Cerebellar nuclear complex (tissue), 1 donor: ENCODE results near the gene MPZL2.
"Not testable (repeated sequence)": the region's sequence is repeated elsewhere in the genome, so short reads cannot be mapped to it uniquely, and the experiment has no call there.

Experiments used
- DNase-seq, 2 experiments: peaks; one replicate each; lab custom pipeline; 2025; lab: John Stamatoyannopoulos, UW

Gene MPZL2

GRCh38 chr11:118263695-118264568 is at the start of gene MPZL2:
MPZL2 (minus strand) TSS chr11:118264297; CDS start chr11:118264153, 144 bp downstream.
- no peak for DNase-seq

DNA sequence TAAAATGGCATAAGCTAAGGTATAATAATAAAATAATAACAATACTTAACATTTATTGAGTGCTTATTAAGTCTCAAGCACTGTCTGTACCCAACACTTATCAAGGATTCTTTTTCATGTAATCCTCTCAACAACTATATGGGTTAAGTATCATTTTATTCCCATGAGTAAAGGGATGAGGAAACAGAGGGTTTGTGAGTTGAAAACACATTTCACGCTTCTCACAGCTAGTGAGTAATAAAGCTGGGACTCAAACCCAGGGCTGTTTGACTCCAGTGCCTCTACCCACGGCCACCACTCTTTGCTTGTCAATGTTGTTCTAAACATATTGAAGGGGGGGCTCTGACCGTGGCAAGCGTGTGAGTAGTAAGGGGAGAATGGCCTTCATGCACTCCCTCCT is 49.1 kb upstream of the MPZL2 start:
- DNase-seq: no peak

- no peak for DNase-seq
Observed at GRCh38 chr11:118312328-118312727, 48.2 kb upstream of the MPZL2 start.

GRCh38 chr11:118311518-118311917 is 47.4 kb upstream of the MPZL2 start:
- no peak for DNase-seq

DNA sequence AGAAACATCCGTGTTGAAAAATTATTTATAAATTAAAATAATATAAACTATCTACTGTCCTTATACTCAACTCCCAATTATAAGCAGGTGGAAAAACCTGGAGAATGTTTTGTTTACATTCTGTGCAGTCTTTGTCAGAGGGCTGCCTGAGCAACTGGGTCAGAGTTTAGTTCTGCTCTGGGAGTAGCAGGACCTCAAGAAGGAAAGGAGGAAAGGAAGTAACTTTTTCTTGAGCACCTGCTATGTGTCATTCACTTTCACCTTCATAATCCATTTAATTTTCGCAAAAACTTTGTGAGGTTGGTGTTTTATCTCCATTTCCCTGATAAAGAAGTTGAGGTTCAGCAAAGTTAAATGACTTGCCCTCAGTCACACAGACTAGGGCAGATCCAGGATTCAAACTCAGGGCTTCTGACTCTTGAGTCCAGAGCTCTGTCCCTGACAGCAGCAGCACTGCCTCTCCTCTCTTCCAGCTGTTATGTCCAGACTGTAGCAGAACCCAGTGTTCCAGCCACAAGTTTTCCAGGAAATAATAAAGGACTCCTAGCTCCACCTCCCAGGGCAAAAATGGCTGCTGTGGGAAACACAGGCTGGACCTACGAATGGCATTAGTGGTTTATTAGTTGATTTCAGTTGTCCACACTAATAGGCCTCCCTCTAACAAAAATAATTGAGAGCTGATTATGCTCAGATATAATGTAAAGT is 46.8 kb upstream of the MPZL2 start:
- DNase-seq: no peak

DNA sequence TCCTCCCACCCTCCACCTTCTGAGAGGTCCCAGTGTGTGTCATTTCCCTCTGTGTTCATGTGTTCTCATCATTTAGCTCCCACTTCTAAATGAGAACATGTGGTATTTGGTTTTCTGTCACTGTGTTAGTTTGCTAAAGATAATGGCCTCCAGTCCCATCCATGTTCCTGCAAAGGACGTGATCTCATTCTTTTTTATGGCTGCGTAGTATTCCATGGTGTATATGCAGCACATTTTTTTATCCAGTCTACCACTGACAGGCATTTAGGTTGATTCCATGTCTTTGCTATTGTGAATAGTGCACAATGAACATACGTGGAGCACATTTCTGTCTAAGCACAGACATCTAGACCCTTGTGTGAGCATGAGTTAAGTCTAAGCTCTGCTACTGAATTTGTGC is 46.2 kb upstream of the MPZL2 start:
- DNase-seq: no peak

GRCh38 chr11:118308995-118309528 is 45.0 kb upstream of the MPZL2 start:
- not testable (repeated sequence) for DNase-seq

DNA sequence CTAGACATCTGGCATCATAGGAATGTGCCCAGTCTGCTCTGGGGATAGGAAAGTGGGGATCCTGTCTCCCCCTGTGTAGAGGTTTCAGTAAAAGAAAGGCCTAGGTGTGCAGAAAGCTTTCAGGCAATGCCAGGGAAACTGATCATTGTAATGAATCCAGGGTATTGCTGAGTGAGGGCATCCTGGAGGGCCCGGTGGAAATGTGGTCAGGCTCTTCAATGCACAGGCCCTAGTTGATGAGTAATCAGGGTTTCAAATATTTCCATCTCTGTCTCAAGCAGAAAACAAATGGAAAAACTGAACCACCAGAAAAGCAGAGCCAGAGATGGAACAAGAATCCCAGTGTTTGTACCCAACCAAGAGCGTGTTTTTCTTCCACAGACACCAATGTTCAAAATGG is 42.5 kb upstream of the MPZL2 start:
- no peak for DNase-seq

DNA sequence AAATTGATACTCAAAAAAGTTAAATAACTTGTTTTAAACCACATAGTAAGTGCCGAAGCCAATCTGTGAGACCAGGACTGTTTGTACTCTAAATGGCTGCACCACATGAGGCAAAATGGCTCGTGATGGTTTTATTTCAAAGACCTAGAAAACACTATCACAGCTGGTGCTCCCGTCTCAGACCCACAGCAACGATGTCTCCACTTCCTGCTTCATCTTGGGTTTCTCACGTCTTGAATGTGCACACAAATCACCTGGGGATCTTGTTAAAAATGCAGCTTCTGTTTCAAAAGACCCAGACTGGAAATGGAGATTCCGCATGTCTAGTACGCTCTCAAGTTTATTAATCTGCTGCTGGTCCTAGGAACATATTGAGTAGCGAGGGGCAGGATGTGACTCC is 41.6 kb upstream of the MPZL2 start:
- no peak for DNase-seq

DNA sequence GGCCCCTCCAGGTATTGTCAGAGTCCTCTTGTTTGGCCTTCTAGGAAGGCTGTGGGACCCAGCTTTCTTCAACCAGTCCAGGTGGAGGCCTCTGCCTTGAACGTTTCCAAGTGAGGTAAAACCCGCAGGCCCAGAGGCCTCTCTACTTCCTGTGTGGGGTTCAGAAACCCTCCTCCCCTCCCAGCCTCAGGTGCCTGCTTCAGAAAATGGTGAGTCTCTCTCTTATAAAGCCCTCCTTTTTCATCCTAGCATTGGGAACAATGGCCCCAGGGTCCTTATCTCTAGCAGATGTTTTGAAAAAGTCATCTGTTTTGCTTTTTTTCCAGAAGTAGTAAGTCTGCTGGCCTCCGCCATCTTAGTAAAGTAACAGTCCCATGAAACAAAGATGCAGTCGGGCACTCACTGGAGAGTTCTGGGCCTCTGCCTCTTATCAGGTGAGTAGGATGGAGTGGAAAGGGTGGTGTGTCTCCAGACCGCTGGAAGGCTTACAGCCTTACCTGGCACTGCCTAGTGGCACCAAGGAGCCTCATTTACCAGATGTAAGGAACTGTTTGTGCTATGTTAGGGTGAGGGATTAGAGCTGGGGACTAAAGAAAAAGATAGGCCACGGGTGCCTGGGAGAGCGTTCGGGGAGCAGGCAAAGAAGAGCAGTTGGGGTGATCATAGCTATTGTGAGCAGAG is 40.6 kb upstream of the MPZL2 start, which contains the start of gene CD3E:
Gene CD3E, plus strand, starts transcription at position 163 of the 681 bp plus-strand sequence. Its CDS starts 223 bp downstream, at position 386.
- no peak for DNase-seq

DNA sequence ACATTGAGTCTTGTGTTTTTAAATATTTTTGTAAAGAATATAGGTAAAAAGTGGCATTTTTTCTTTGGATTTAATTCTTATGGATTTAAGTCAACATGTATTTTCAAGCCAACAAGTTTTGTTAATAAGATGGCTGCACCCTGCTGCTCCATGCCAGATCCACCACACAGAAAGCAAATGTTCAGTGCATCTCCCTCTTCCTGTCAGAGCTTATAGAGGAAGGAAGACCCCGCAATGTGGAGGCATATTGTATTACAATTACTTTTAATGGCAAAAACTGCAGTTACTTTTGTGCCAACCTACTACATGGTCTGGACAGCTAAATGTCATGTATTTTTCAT is 40.1 kb upstream of the MPZL2 start:
- DNase-seq: no peak

DNA sequence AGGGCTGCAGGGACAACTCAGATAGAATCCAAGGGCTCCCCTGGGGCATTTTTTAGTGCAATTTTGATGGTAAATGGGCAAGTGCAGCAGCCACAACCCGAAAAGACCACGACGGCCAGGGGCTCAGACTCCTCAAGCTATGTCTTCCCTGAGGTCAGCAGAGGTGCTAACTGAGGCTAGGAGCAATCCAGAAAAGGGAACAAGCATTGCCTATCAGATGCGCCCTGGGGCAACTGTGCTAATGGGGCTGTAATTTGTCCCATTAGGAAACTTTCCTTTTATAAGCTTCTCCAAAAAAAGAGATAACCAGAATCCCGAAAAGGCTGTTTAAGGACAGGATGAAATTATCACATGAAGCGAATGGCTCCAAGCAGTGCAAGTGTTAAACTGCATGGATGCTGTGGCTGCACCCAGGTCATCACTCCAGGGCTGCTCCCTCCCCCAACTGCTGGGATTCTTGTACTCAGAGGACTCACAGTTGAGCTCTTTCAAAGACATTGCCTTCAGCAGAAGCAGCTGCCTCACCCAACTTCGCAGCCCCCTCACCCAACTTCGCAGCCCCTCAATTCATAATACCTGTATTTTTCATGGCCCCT is 37.6 kb upstream of the MPZL2 start:
- no peak for DNase-seq

GRCh38 chr11:118295815-118296454 is 31.8 kb upstream of the MPZL2 start:
- DNase-seq: no peak

DNA sequence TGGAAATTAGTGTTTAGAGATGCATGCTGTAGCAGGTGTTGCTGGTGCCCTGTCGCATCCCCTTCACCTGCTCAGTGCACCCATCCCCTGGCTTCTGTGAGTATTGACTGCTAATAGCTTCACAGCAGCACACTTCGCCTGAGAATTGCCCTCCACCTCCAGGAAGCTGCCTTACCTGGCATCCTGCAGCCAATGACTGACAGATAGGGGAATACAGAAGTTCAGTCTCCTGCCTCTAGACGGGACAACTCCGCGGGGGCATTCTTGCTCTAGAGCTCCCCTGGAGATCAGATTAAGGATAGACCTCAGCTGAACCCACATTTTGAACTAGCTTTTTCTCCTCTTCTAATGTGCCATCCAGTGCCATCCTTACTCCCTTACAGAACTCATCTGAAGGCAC is 31.1 kb upstream of the MPZL2 start:
- no peak for DNase-seq

DNA sequence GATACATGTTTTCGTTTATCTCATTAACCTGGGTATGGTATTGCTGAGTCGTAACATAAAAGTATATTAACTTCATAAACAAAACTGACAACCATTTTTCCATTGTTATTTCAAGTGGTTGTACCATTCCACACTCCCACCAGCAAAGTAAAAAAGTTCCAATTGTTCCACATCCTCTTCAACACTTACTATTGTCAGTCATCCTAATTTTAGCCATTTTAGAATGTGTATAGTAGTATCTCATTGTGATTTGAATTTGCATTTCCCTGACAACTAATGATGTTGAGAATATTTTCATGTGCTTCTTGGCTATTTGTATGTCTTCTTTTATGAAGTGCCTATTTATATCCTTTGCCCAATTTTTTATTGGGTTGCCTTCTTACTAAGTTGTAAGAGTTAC is 30.0 kb upstream of the MPZL2 start:
- DNase-seq: no peak

- DNase-seq: no peak
Observed at GRCh38 chr11:118291477-118292135, 27.5 kb upstream of the MPZL2 start.

DNA sequence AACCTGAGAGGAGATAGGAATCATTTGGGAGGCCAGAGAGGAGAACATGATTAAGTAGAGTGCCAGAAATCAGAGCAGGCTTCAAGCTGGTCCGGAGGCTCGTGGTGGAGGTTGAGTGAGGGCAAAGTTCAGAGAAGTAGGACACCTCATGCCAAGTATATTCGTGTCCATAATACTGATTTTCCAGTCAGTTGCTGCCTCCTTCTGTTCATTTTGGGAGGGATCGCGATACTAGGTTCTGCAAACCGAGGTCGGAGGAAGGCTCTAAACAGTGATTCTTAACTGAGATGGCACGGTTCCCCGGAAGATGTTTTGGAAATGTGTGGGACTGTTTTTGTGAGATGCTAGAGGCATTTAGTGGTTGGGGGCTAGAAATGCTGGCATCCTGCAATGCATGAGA is 26.8 kb upstream of the MPZL2 start:
- no peak for DNase-seq

DNA sequence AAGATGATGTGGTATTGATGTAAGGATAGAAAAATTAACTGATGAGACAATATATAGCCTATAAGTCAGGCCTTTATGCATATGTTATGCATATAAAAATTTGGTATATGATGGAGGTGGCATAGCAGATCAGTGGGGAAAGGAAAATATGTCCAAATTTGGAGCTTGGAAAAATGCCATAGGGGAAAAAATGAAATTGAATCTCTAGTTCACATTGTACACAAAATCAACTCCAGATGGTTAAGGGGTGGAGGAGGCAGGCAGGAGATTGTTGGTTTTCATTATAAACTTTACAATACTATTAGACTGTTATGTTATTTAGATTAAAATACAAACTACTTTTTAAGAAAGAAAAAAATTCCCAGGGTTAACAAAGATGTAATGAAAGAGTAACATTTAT is 25.3 kb upstream of the MPZL2 start:
- no peak for DNase-seq

DNA sequence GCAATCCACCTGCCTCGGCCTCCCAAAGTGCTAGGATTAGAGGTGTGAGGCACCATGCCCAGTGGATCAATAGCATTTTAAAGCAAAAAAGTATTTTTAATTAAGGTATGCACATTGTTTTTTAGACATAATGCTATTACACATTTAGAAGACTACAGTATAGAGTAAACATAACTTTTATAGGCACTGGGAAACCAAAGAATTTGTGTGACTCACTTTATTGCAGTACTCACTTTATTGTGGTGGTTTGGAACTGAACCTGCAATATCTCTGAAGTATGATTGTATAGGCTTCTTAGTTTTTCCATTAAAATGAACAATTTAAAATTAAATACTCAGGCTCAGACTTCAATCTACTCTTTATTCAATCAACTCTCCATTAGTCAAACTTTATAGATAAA is 22.9 kb upstream of the MPZL2 start:
- DNase-seq: no peak

GRCh38 chr11:118286545-118286944 is 22.4 kb upstream of the MPZL2 start:
- no peak for DNase-seq

DNA sequence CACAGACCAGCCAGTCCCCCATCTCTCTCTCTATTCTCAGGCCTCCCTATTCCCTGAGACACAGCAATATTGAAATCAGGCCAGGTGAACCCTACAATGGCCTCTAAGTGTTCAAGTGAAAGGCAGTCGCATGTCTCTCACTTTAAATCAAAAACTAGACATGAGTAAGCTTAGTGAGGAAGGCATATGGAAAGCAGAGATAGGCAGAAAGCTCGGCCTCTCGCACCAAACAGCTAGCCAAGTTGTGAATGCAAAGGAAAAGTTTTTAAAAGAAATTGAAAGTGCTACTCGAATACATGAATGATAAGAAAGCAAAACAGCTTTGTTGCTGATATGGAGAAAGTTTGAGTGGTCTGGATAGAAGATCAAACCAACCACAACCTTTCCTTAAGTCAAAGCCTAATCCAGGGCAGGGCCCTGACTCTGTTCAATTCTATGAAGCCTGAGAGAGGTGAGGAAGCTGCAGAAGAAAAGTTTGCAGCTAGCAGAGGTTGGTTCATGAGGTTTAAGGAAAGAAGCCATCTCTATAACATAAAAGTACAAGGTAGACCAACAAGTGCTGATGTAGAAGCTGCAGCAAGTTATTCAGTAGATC is 19.8 kb upstream of the MPZL2 start:
- no peak for DNase-seq
